Measurements from ENCODE around the gene STK33.

GRCh38 chr11:8371516-8371884 is 222.5 kb downstream of the STK33 start:
- TF ChIP-seq HNRNPL (IDR thresholded peaks at IDR 0.05; ENCODE audit: low read depth, low read length) (no peak), CBX1 (IDR thresholded peaks at IDR 0.05; ENCODE audit: low read depth) (no peak), CBFB (CRISPR knock-in tag; IDR thresholded peaks at IDR 0.05) (no peak), MXD1 (CRISPR knock-in tag; IDR thresholded peaks at IDR 0.05) (no peak), BATF2 (CRISPR knock-in tag; IDR thresholded peaks at IDR 0.05) (no peak), CREBL2 (CRISPR knock-in tag; IDR thresholded peaks at IDR 0.05; ENCODE audit: borderline replicate concordance) (no peak), TCF7 (IDR thresholded peaks at IDR 0.05; ENCODE audit: low read depth) (no peak)
- TF ChIP-seq, protein P1, sequence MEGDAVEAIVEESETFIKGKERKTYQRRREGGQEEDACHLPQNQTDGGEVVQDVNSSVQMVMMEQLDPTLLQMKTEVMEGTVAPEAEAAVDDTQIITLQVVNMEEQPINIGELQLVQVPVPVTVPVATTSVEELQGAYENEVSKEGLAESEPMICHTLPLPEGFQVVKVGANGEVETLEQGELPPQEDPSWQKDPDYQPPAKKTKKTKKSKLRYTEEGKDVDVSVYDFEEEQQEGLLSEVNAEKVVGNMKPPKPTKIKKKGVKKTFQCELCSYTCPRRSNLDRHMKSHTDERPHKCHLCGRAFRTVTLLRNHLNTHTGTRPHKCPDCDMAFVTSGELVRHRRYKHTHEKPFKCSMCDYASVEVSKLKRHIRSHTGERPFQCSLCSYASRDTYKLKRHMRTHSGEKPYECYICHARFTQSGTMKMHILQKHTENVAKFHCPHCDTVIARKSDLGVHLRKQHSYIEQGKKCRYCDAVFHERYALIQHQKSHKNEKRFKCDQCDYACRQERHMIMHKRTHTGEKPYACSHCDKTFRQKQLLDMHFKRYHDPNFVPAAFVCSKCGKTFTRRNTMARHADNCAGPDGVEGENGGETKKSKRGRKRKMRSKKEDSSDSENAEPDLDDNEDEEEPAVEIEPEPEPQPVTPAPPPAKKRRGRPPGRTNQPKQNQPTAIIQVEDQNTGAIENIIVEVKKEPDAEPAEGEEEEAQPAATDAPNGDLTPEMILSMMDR (CRISPR knock-in tag; IDR thresholded peaks at IDR 0.05): no peak
- TF ChIP-seq, protein P2, sequence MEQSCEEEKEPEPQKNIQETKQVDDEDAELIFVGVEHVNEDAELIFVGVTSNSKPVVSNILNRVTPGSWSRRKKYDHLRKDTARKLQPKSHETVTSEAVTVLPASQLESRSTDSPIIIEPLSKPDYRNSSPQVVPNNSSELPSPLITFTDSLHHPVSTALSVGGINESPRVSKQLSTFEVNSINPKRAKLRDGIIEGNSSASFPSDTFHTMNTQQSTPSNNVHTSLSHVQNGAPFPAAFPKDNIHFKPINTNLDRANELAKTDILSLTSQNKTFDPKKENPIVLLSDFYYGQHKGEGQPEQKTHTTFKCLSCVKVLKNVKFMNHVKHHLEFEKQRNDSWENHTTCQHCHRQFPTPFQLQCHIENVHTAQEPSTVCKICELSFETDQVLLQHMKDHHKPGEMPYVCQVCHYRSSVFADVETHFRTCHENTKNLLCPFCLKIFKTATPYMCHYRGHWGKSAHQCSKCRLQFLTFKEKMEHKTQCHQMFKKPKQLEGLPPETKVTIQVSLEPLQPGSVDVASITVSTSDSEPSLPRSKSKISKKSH (CRISPR knock-in tag; IDR thresholded peaks at IDR 0.05; ENCODE audit: borderline replicate concordance): no peak
